ENCODE measurements around the gene IRGQ.

The IRGQ gene

DNA sequence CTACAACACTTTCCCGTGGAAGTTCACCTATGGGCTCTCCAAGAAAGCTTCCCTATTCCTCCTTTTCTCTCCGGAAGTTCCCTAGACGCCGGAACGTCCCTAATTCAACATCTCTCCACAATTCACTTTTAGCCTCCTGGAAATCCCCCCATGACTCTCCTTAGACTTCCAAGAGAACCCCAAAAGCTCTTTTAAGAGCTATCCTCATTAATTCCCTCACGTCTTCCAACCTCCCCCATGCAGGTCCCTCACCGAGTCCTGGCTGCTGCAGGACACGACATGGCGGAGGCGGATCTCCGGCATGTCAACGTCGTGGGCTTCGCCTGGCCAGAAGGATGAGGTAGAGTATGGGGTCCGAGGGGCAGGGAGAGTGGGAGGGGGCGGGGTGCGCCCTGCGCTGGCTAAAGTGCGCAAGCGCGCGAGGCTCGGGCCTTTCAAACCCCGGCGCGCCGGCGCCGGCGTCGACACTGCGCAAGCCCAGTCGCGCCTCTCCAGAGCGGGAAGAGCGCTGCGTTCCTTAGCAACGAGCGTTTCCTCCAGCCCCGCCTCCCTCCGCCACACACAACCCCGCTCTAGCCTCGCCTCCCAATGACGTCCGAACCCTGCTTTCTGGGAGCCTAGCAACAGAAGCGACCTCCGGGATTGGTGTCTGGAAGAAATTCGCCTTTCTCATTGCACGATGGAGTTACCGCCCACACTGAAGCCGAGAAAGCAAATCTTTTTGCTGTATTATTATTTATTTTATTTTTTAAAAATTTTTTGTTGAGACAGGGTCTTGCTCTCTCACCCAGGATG, 20.6 kb downstream of the IRGQ start, which contains the start of the genes PINLYP and XRCC1:
Gene PINLYP, plus strand, starts transcription at position 646 of the 795 bp plus-strand sequence. CDS start 1,391 bp downstream, outside the sequence.
Gene XRCC1, minus strand, starts transcription at position 372 of the 795 bp plus-strand sequence. Its CDS starts 69 bp downstream, at position 303.
- H3K27me3 Mint-ChIP-seq, result no peaks in the 10 kb centered on the region
- peaks cover 47% of the 10 kb centered on the region for H3K4me1 Mint-ChIP-seq (ENCODE audit: low read depth)
- H3K9me3 Mint-ChIP-seq (ENCODE audit: low read depth), result no peaks in the 10 kb centered on the region
- no peaks in the 10 kb centered on the region for H3K36me3 Mint-ChIP-seq
- peak within 1 kb of the TSS; percentile 93 for H3K4me3 Mint-ChIP-seq
- peak within 1 kb of the TSS; percentile 91 for H3K27ac Mint-ChIP-seq

DNA sequence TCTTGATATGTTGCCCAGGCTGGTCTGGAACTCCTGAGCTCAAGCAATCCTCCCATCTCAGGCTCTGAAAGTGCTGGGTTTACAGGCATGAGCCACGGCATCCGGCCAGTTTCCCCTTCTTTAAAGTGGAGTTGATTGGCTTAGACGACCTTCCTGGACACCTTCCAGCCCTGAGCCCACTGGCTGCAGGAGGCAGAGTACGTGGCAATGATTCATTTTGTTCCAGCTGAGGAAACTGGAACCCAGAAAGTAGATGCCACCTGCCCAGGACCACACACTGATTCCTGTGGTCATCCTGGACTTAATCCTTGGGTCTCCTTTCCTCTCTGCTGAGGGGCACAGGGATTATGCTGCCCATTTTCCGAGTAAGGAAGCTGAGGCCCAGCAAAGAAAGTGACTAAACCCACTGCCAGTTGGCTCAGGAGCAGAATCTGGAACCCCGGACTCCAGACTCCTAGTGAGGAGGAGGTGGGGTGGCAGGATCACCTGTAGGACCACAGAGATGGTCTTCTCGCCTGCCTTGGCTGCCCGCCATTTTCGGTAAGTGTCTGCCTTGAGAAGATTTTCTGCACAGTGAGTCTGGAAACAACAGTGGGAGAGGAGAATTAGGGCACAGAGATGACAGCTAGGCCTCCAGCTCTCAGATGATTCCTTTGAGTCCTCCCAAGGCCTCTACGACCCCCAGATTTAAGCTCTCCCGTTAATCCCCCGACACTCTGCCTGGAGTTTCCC, 21.3 kb downstream of the IRGQ start:
- Mint-ChIP-seq H3K27me3 (no peaks in the 10 kb centered on the region), H3K27ac (peak overlapping the region; percentile 91), H3K4me3 (peak overlapping the region; percentile 93), H3K4me1 (ENCODE audit: low read depth) (peaks cover 46% of the 10 kb centered on the region), H3K9me3 (ENCODE audit: low read depth) (no peaks in the 10 kb centered on the region), H3K36me3 (peaks cover 2% of the 10 kb centered on the region)

DNA sequence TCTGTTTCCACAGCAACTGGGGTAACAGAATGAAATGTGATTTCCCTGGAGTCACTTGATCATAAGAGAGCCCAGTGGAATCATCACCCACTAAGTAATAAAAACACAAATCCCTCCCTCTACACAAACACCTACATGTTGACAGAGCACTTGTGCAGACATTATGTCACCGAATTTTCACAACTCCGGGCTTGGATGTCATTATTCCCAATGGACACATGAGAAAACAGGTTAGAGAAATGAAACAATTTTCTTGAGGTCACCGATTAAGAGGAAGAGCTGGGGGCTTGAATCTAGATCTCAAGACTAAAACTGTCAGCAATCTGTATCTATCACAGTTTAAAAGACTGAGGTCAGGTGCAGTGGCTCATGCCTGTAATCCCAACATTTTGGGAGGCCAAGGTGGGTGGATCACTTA, 23.8 kb downstream of the IRGQ start:
- H3K27ac Mint-ChIP-seq, result peak overlapping the region; percentile 1
- H3K27me3 Mint-ChIP-seq, result no peaks in the 10 kb centered on the region
- no peaks in the 10 kb centered on the region for H3K9me3 Mint-ChIP-seq (ENCODE audit: low read depth)
- no peak overlapping the region for H3K4me3 Mint-ChIP-seq
- H3K4me1 Mint-ChIP-seq (ENCODE audit: low read depth), result peaks cover 41% of the 10 kb centered on the region
- H3K36me3 Mint-ChIP-seq, result peaks cover 2% of the 10 kb centered on the region

DNA sequence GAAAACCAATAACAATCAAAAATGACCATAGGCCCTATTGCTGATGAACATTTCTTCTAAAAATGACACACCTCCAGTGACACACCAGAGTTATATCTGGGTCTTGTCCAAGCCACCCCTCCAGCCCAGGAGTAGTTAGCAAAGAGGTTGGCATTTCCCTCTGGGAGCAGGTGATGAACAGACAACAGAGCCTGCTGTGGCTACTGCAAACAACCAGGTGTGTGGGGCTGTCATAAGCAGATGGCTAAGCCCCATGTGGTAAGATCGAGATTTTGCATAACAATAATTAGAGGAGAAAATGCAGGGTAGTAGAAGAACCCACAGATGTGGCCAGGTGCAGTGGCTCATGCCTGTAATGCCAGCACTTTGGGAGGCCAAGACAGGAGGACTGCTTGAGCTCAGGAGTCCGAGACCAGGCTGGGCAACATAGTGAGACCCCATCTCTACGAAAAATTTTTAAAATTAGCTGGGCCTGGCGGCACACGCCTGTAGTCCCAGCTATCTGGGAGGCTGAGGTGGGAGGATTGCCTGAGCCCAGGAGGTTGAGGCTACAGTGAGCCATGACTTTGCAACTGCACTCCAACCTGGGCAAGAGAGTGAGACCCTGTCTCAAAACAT, 25.7 kb downstream of the IRGQ start:
- Mint-ChIP-seq H3K36me3 (peaks cover 5% of the 10 kb centered on the region), H3K27ac (no peak overlapping the region), H3K4me1 (ENCODE audit: low read depth) (peaks cover 38% of the 10 kb centered on the region)

DNA sequence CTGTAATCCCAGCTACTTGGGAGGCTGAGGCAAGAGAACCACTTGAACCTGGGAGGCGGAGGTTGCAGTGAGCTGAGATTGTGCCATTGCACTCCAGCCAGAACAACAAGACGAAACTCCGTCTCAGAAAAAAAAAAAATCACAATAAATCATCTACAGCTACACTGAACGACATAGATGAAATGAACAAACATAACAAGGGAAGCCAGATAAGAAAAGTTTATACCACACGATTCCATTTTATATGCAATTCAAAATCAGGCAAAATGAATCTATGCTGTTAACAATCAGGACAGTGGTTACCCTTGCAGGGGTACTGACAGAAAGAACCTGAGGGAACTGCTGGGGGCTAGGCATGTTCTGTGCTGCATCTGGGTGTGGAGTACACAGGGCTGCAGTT, 26.3 kb downstream of the IRGQ start:
- no peaks in the 10 kb centered on the region for H3K9me3 Mint-ChIP-seq (ENCODE audit: low read depth)
- no peaks in the 10 kb centered on the region for H3K27me3 Mint-ChIP-seq
- H3K36me3 Mint-ChIP-seq, result peaks cover 5% of the 10 kb centered on the region
- H3K27ac Mint-ChIP-seq, result no peak overlapping the region
- H3K4me1 Mint-ChIP-seq (ENCODE audit: low read depth), result peaks cover 37% of the 10 kb centered on the region
- no peak overlapping the region for H3K4me3 Mint-ChIP-seq

More for the DNA sequence above, 25.7 kb downstream of the IRGQ start:
- Mint-ChIP-seq H3K27me3 (no peaks in the 10 kb centered on the region), H3K4me3 (no peak overlapping the region), H3K9me3 (ENCODE audit: low read depth) (no peaks in the 10 kb centered on the region)

DNA sequence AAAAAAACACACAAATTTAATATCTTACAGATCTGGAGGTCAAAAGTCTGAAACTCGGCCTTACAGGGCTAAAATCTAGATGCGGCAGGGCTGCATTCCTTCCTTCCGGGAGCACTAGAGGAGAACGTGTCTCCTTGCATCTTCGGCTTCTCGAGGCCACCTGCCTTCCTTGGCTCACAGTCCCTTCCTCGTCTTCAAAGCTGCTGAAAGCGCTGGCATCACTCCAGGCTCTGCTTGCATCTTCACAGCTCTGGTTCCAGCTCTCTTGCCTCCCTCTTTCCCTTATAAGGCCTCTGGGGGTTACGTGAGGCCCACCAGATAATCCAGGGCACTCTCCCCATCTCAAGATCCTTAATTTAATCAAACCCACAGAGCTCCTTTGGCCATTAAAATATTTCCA, 31.1 kb downstream of the IRGQ start:
- Mint-ChIP-seq H3K27ac (peak overlapping the region; percentile 80), H3K27me3 (no peaks in the 10 kb centered on the region), H3K36me3 (peaks cover 11% of the 10 kb centered on the region), H3K9me3 (ENCODE audit: low read depth) (no peaks in the 10 kb centered on the region), H3K4me1 (ENCODE audit: low read depth) (peaks cover 58% of the 10 kb centered on the region), H3K4me3 (no peak overlapping the region)

DNA sequence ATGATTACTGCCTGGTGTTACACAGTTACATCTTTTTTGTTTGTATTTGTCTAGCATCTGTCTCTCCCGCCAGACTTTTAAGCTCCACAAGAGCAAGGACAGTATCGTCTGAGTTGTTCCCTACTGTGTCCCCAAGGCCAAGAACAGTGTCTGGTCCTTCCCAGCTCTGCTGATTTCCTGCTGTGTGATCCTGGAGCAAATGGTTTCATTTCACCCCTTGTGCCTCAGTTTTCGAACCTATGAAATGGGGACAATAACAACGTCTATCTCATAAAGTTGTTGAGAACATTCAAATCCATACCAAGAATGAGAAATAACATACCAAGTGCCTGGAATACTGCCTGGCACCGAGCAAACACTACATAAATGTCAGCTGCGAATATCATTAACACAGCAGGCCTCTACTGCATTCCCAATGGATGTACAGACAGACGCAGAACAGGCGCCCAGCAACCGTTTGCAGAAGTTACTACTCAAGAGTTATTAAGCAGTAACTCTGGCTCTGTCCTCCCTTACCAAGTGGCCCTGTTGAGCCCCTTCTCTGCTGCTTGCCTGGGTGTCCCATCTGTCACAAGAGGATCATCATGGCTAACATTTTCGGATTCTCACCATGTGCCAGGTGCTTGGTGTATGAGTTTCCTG, 32.0 kb downstream of the IRGQ start:
- H3K4me1 Mint-ChIP-seq (ENCODE audit: low read depth), result peaks cover 57% of the 10 kb centered on the region
- H3K4me3 Mint-ChIP-seq, result peak overlapping the region; percentile 25
- H3K36me3 Mint-ChIP-seq, result peaks cover 11% of the 10 kb centered on the region
- peak overlapping the region; percentile 93 for H3K27ac Mint-ChIP-seq
- H3K9me3 Mint-ChIP-seq (ENCODE audit: low read depth), result no peaks in the 10 kb centered on the region
- no peaks in the 10 kb centered on the region for H3K27me3 Mint-ChIP-seq

DNA sequence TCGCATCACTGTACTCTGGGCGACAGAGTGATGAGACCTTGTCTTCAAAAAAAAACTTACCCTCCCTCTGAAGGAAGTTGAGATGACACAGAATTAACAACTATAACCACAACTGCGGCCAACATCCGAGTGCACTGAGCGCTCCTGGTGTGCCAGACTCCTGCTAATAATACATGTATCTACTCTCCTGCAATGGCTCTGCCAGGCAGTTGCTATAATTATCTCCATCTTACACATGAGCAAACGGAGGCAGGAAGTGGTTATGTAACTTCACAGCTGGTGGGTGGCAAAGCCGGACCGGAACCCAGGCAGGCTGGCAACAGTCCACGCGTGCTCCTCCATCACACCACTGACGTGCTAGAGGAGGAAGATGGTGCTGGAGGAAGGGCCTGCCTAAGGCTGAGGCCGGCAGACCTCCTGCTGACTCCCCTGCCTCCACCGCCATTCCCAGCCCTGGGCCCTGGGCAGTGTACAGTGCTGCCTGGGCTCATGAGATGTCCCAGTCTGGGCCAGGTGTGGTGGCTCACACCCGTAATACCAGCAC, 33.2 kb downstream of the IRGQ start:
- Mint-ChIP-seq H3K4me3 (peak overlapping the region; percentile 76), H3K36me3 (peaks cover 11% of the 10 kb centered on the region), H3K4me1 (ENCODE audit: low read depth) (peaks cover 57% of the 10 kb centered on the region), H3K27me3 (no peaks in the 10 kb centered on the region), H3K9me3 (ENCODE audit: low read depth) (no peaks in the 10 kb centered on the region), H3K27ac (peak overlapping the region; percentile 93)

DNA sequence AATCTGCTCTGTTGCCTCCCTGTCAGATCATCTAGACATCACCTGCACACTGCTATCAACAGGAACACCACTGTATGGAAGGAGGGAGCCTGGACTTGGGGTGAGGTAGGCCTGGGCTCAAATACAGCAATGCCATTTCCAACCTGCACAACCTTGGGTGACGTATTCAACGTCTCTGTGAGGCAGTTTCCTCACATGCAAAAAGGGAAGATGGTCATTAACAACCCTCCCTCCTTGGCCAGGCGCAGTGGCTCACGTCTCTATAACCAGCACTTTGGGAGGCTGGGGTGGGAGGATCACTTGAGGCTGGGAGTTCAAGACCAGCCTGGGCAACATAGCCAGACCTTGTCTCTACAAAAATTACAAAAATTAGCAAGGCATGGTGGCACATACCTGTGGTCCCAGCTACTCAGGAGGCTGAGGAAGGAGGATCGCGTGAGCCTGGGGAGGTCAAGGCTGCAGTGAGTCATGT, 33.7 kb downstream of the IRGQ start:
- H3K27ac Mint-ChIP-seq, result peak overlapping the region; percentile 93
- H3K4me1 Mint-ChIP-seq (ENCODE audit: low read depth), result peaks cover 57% of the 10 kb centered on the region
- no peaks in the 10 kb centered on the region for H3K9me3 Mint-ChIP-seq (ENCODE audit: low read depth)
- H3K4me3 Mint-ChIP-seq, result peak overlapping the region; percentile 76
- no peaks in the 10 kb centered on the region for H3K27me3 Mint-ChIP-seq
- H3K36me3 Mint-ChIP-seq, result peaks cover 11% of the 10 kb centered on the region

DNA sequence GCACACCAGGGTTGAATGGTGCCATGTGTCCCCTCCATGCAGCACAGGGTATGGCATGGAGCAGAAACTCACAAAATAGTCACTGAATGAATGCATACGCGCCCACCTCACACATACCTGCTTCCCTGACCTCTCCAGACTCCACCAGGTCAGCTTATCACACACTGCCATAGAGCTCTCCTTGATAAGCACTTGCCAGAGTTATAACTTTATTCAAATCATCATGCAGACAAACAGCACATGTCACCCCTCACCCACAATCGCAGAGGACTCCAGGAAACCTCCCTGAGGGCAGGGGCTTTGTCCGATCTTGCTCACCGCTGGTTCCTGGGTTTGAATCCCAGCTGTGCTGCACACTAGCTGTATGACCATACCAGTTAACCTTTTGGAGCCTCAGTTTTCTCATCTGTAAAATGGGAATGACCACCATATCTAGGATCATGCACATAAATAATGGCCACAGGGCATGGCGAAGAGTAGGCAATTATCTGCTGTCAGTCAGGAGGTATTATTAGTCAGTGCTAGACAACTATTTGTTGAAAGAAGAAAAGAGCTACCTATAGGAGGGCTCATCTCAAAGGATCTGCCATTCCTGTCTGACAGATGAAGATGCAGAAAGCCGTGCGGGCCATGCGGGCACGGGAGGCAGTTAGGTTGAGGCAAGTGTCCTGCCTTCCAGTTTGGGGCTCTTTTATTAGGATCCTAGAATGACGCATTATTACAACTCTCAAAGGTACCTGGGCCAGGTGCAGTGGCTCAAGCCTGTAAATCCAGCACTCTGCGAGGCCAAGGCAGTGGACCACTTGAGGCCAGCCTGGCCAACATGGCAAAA, 34.6 kb downstream of the IRGQ start:
- H3K4me3 Mint-ChIP-seq, result peak overlapping the region; percentile 76
- peaks cover 54% of the 10 kb centered on the region for H3K4me1 Mint-ChIP-seq (ENCODE audit: low read depth)
- H3K36me3 Mint-ChIP-seq, result peaks cover 9% of the 10 kb centered on the region
- no peaks in the 10 kb centered on the region for H3K9me3 Mint-ChIP-seq (ENCODE audit: low read depth)
- no peaks in the 10 kb centered on the region for H3K27me3 Mint-ChIP-seq
- H3K27ac Mint-ChIP-seq, result peak overlapping the region; percentile 93

DNA sequence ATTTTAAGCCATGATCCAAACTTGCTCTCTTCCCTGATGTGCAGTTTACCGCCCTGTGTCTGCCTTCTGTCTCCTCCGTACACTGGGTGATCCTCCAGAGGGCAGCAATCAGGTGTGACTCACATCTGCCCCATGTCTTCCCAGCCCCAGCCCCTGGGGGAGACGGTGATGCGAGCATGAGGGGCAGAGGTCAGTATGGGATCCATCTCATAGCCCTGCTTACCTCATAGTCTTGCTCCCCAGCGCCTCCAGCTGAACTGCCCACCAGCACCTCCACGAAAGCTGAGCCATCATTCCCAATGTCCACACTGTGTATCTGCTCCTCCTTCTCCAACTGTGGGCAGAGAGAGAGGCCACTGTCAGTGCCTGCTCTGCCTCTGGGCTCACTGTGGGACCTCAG, 35.2 kb downstream of the IRGQ start:
- H3K4me1 Mint-ChIP-seq (ENCODE audit: low read depth), result peaks cover 56% of the 10 kb centered on the region
- peak overlapping the region; percentile 44 for H3K4me3 Mint-ChIP-seq
- H3K27ac Mint-ChIP-seq, result peak overlapping the region; percentile 93
- no peaks in the 10 kb centered on the region for H3K27me3 Mint-ChIP-seq
- H3K36me3 Mint-ChIP-seq, result peaks cover 9% of the 10 kb centered on the region
- H3K9me3 Mint-ChIP-seq (ENCODE audit: low read depth), result no peaks in the 10 kb centered on the region

DNA sequence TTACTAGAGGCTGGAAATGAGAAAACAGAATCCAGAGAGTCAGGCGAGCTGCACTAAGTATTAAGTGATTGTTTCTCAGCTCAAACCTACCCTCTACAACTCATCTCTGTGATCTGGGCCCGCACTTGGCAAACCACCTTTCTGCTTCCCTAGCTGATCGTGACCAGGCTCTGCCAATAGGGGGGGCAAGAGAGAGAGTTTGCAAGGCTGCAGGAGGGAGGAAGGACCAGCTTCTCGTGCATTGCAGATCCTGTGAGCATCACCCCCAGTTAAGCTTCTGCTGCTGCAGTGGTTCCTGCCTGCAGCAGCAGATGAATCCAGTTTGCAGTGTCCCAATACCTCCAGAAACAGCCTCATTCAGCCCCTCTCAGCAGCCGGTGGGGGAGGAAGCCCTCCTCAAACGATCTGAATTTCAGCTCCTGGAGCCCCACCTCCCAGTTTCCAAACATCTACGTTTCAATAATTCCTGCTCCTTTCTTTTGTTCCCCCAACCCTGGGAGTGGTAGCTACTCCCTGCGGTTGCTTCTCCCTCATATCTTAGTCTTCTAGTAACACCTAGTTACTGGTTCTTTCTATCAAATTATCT, 40.7 kb downstream of the IRGQ start:
- Mint-ChIP-seq H3K27ac (peak overlapping the region; percentile 77), H3K9me3 (ENCODE audit: low read depth) (no peaks in the 10 kb centered on the region), H3K4me3 (no peak overlapping the region), H3K36me3 (peaks cover 5% of the 10 kb centered on the region), H3K27me3 (no peaks in the 10 kb centered on the region), H3K4me1 (ENCODE audit: low read depth) (peaks cover 14% of the 10 kb centered on the region)

DNA sequence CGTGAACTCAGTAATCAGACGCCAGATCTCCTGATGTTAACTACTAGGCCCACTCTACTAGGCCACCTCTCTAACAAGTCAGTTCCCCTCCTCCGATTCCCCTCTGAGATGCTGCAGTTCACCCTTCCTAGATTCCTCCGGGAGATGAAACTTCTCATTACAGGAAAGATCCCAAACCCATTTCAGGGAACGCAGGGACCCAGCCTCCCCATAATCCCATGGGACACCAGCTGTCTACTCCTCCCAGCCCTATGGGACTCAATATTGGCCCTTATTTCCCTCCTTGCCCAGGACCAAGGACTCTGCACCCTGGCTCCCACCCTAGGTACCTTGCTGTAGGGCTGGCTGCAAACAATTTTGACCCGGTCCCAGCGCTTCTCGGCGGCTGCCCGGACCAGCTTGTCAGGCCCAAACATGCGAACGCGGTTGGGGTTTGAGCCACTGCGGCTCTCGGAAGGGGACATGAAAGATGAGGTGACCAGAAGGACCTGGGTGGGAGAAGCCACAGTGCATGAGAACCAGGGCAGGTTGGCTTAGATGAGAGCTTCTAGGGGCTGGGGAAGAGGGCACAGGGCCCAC, 41.5 kb downstream of the IRGQ start:
- Mint-ChIP-seq H3K36me3 (peaks cover 5% of the 10 kb centered on the region), H3K9me3 (ENCODE audit: low read depth) (no peaks in the 10 kb centered on the region), H3K4me1 (ENCODE audit: low read depth) (peaks cover 12% of the 10 kb centered on the region), H3K27me3 (no peaks in the 10 kb centered on the region), H3K27ac (peak overlapping the region; percentile 64), H3K4me3 (no peak overlapping the region)
